Fibroblast of villous mesenchyme (primary cell): ENCODE measurements around the gene IL22RA2. TPM values are rescaled to one million over a fixed set of nuclear protein-coding genes. Genes with fewer than 3 reads are reported as not detected.

Experiments used
- DNase-seq: peaks from one replicate; pipeline ENCODE4 v3.0.0-alpha.2; 2010; ENCODE audit warnings: low read depth
- H3K4me3 ChIP-seq: 2 replicates; pipeline ENCODE4 v1.5.1; 2011; ENCODE audit warnings: low read depth, mild to moderate bottlenecking, low read length
- CTCF ChIP-seq: IDR thresholded peaks from 2 replicates; pipeline ENCODE4 v1.5.1; 2012; ENCODE audit warnings: low read depth, mild to moderate bottlenecking, low read length; ENCODE audit not compliant: insufficient read depth
- total RNA-seq: library from RNA; depleted of rRNA; stranded (reverse); fragments of >200 nt; gene quantifications from 2 replicates; pipeline ENCODE4 v1.2.3, GENCODE V29; 2012

The IL22RA2 gene
- total RNA-seq, 1 donor, result not detected

GRCh38 chr6:137161949-137162348 lies 11.5 kb downstream of the IL22RA2 start:
- no peak for DNase-seq
- no peak overlapping the region for H3K4me3 ChIP-seq

GRCh38 chr6:137160763-137161162 lies 12.7 kb downstream of the IL22RA2 start:
- no peak for DNase-seq
- H3K4me3 ChIP-seq, result no peak overlapping the region
- TF ChIP-seq CTCF, result no peak

More at GRCh38 chr6:137161949-137162348, 11.5 kb downstream of the IL22RA2 start:
- TF ChIP-seq CTCF, result no peak

- no peak for DNase-seq
- TF ChIP-seq CTCF, result no peak
These were observed 13.5 kb downstream of the IL22RA2 start for GRCh38 chr6:137159912-137160311.

GRCh38 chr6:137157601-137158000 lies 15.8 kb downstream of the IL22RA2 start:
- H3K4me3 ChIP-seq, result no peak overlapping the region
- TF ChIP-seq CTCF, result no peak
- peak; percentile 11 for DNase-seq

More at GRCh38 chr6:137159912-137160311, 13.5 kb downstream of the IL22RA2 start:
- H3K4me3 ChIP-seq, result no peak overlapping the region

GRCh38 chr6:137156650-137157049 lies 16.8 kb downstream of the IL22RA2 start:
- H3K4me3 ChIP-seq, result no peak overlapping the region
- TF ChIP-seq CTCF, result no peak
- no peak for DNase-seq

- no peak overlapping the region for H3K4me3 ChIP-seq
- DNase-seq, result peak; percentile 18
- TF ChIP-seq CTCF, result no peak
These were observed 17.6 kb downstream of the IL22RA2 start for GRCh38 chr6:137155830-137156229.

GRCh38 chr6:137150072-137150471 lies 23.4 kb downstream of the IL22RA2 start:
- DNase-seq, result no peak
- H3K4me3 ChIP-seq, result no peak overlapping the region
- no peak for TF ChIP-seq CTCF
